OCI-LY1 (cell line): ENCODE data around the gene RNF166.

Experiments used
- H2AFZ ChIP-seq: fragments of 200-600 bp; sonication (generic), shearing (Covaris generic); 2 replicates; pipeline ENCODE4 v1.6.0; 2014; ENCODE audit warnings: antibody characterized with exemption, mild to moderate bottlenecking, low read length
- H3F3A ChIP-seq: fragments of 200-600 bp; sonication (generic), shearing (Covaris generic); 2 replicates; pipeline ENCODE4 v1.6.0; 2014; ENCODE audit warnings: mild to moderate bottlenecking, antibody characterized with exemption, low read length, moderate library complexity; ENCODE audit not compliant: insufficient read depth
- H3K27ac ChIP-seq: fragments of 200-600 bp; sonication (generic); 2 replicates; pipeline ENCODE4 v1.5.1; 2014; ENCODE audit warnings: low read length, mixed run types, mild to moderate bottlenecking, low read depth; ENCODE audit not compliant: poor library complexity, severe bottlenecking
- H3K27me3 ChIP-seq: fragments of 200-600 bp; sonication (generic); 2 replicates; pipeline ENCODE4 v1.6.0; 2014; ENCODE audit warnings: antibody characterized with exemption, mild to moderate bottlenecking, low read length, moderate library complexity; ENCODE audit not compliant: insufficient read depth
- H3K36me3 ChIP-seq: fragments of 200-600 bp; sonication (generic); 2 replicates; pipeline ENCODE4 v1.6.1; 2014; ENCODE audit warnings: mild to moderate bottlenecking, antibody characterized with exemption, low read length, moderate library complexity, mixed read lengths; ENCODE audit not compliant: insufficient read depth
- H3K4me1 ChIP-seq: fragments of 200-600 bp; sonication (generic); 2 replicates; pipeline ENCODE4 v1.5.1; 2014; ENCODE audit warnings: mild to moderate bottlenecking, low read length, moderate library complexity; ENCODE audit not compliant: insufficient read depth, severe bottlenecking
- H3K4me2 ChIP-seq: fragments of 200-600 bp; sonication (generic), shearing (Covaris generic); 2 replicates; pipeline ENCODE4 v1.6.1; 2014; ENCODE audit warnings: low read length
- H3K4me3 ChIP-seq: fragments of 200-600 bp; sonication (generic); 2 replicates; pipeline ENCODE4 v1.5.1; 2014; ENCODE audit warnings: low read length, low read depth, mild to moderate bottlenecking, mixed read lengths; ENCODE audit not compliant: poor library complexity, severe bottlenecking
- H3K79me2 ChIP-seq: fragments of 200-600 bp; shearing (Covaris generic); 2 replicates; pipeline ENCODE4 v1.6.1; 2016; ENCODE audit warnings: mixed run types, low read length, mixed read lengths; ENCODE audit not compliant: insufficient read depth
- H3K9ac ChIP-seq: fragments of 200-600 bp; sonication (generic), shearing (Covaris generic); 2 replicates; pipeline ENCODE4 v1.6.1; 2014; ENCODE audit warnings: mild to moderate bottlenecking, low read length, mixed read lengths
- H3K9me2 ChIP-seq: fragments of 200-600 bp; sonication (generic), shearing (Covaris generic); 2 replicates; pipeline ENCODE4 v1.6.1; 2014; ENCODE audit warnings: low read depth, mild to moderate bottlenecking, low read length, mixed read lengths
- H3K9me3 ChIP-seq: fragments of 200-600 bp; shearing (Covaris generic); 2 replicates; pipeline ENCODE4 v1.6.1; 2014; ENCODE audit warnings: low read length, mixed read lengths
- H4K20me1 ChIP-seq: fragments of 200-600 bp; sonication (generic), shearing (Covaris generic); 2 replicates; pipeline ENCODE4 v1.6.0; 2016; ENCODE audit warnings: mild to moderate bottlenecking, low read length; ENCODE audit not compliant: insufficient read depth
- CTCF ChIP-seq: fragments of 200-600 bp; sonication (generic), shearing (Covaris generic); IDR thresholded peaks from 2 replicates; pipeline ENCODE4 v1.5.1; 2017; ENCODE audit warnings: mild to moderate bottlenecking, antibody characterized with exemption, low read length, moderate library complexity, mixed read lengths
- EZH2 ChIP-seq: fragments of 200-600 bp; sonication (generic), shearing (Covaris generic); IDR thresholded peaks from 2 replicates; pipeline ENCODE4 v1.8.0; 2017; ENCODE audit warnings: borderline replicate concordance, mixed run types, mild to moderate bottlenecking, antibody characterized with exemption, low read length, moderate library complexity, mixed read lengths

RNF166 gene

DNA sequence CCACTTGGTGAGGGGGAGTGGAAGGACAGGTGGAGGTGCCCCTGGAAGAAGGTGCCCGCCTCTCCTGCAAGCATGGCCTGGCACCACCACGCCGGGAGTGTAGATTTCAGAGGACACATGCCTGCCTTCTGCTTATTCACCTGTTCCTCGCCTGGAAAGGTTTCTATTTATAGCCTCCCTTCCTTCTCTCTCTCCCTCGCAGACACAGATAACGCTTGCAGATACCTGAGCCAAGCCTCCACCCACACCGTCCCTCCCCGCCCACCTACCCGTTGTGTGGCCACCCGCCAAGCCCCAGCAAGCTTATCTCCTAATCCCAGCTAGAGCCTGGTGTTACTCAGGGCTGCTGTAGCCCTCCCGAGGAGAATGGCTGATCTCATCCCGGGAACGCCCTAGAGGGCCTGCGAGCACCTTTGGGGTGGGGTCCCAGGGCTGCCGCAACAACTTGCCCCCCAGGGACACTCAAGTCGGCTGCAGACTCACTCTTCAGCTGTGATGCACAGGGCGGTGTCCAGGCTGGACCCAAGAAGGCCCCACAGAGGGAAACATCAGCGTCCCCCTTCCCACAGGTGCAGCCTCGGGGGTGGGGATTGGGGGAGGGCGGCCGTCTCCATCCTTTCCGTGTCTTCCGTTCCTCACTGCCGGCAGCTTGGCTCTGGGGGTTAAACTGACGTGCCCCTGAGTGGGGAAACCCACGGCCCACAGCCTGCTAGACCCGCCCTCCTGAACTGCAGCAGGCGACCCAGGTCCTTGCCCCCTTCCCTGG, 18.0 kb downstream of the RNF166 start:
- TF ChIP-seq EZH2 (no peak), CTCF (no peak)
- H3K4me3 ChIP-seq, result no peak overlapping the region
- H2AFZ ChIP-seq, result no peak overlapping the region
- H3F3A ChIP-seq, result no peaks in the 10 kb centered on the region
- no peaks in the 10 kb centered on the region for H4K20me1 ChIP-seq
- H3K4me2 ChIP-seq, result no peak overlapping the region
- no peaks in the 10 kb centered on the region for H3K9me2 ChIP-seq
- H3K79me2 ChIP-seq, result no peaks in the 10 kb centered on the region
- no peak overlapping the region for H3K9ac ChIP-seq
- peaks cover 12% of the 10 kb centered on the region; the same call in 1 of the 2 replicates for H3K27me3 ChIP-seq
- no peaks in the 10 kb centered on the region for H3K9me3 ChIP-seq
- H3K27ac ChIP-seq, result no peak overlapping the region
- no peaks in the 10 kb centered on the region for H3K36me3 ChIP-seq
- H3K4me1 ChIP-seq, result peaks cover 16% of the 10 kb centered on the region

- H4K20me1 ChIP-seq, result no peaks in the 10 kb centered on the region
- no peaks in the 10 kb centered on the region for H3F3A ChIP-seq
- no peak overlapping the region for H3K4me2 ChIP-seq
- peaks cover 12% of the 10 kb centered on the region; the same call in 1 of the 2 replicates for H3K27me3 ChIP-seq
- H3K9me2 ChIP-seq, result no peaks in the 10 kb centered on the region
- H3K36me3 ChIP-seq, result no peaks in the 10 kb centered on the region
- H3K9me3 ChIP-seq, result no peaks in the 10 kb centered on the region
- no peak overlapping the region for H3K27ac ChIP-seq
- no peak overlapping the region for H3K4me3 ChIP-seq
- H3K79me2 ChIP-seq, result no peaks in the 10 kb centered on the region
- no peak overlapping the region for H2AFZ ChIP-seq
- TF ChIP-seq EZH2 (no peak), CTCF (no peak)
- peaks cover 16% of the 10 kb centered on the region for H3K4me1 ChIP-seq
- H3K9ac ChIP-seq, result no peak overlapping the region
Observed at GRCh38 chr16:88687676-88688012, 18.6 kb downstream of the RNF166 start.

- H2AFZ ChIP-seq, result no peak overlapping the region
Observed at GRCh38 chr16:88687254-88687576, 19.0 kb downstream of the RNF166 start.

More at GRCh38 chr16:88687254-88687576, 19.0 kb downstream of the RNF166 start:
- H3K4me1 ChIP-seq, result peaks cover 19% of the 10 kb centered on the region
- 0 out of 2 replicates have a peak, but pooled peaks cover 3% of the 10 kb centered on the region for H3F3A ChIP-seq
- H3K9me2 ChIP-seq, result no peaks in the 10 kb centered on the region
- no peaks in the 10 kb centered on the region for H3K36me3 ChIP-seq
- H3K4me2 ChIP-seq, result no peak overlapping the region
- H3K79me2 ChIP-seq, result no peaks in the 10 kb centered on the region
- TF ChIP-seq CTCF (no peak), EZH2 (no peak)
- H3K4me3 ChIP-seq, result no peak overlapping the region
- H3K9ac ChIP-seq, result no peak overlapping the region
- peaks cover 12% of the 10 kb centered on the region; the same call in 1 of the 2 replicates for H3K27me3 ChIP-seq
- no peaks in the 10 kb centered on the region for H3K9me3 ChIP-seq
- no peaks in the 10 kb centered on the region for H4K20me1 ChIP-seq
- no peak overlapping the region for H3K27ac ChIP-seq
